Endothelial cell of hepatic sinusoid (primary cell): ENCODE measurements around the gene TGFB2.

Source experiments
- in situ Hi-C: cut with HindIII; loops from 2 replicates; pipeline ENCODE4 v1.10.0; 2017; ENCODE audit warnings: low sequenced_read_pairs

Gene TGFB2

DNA sequence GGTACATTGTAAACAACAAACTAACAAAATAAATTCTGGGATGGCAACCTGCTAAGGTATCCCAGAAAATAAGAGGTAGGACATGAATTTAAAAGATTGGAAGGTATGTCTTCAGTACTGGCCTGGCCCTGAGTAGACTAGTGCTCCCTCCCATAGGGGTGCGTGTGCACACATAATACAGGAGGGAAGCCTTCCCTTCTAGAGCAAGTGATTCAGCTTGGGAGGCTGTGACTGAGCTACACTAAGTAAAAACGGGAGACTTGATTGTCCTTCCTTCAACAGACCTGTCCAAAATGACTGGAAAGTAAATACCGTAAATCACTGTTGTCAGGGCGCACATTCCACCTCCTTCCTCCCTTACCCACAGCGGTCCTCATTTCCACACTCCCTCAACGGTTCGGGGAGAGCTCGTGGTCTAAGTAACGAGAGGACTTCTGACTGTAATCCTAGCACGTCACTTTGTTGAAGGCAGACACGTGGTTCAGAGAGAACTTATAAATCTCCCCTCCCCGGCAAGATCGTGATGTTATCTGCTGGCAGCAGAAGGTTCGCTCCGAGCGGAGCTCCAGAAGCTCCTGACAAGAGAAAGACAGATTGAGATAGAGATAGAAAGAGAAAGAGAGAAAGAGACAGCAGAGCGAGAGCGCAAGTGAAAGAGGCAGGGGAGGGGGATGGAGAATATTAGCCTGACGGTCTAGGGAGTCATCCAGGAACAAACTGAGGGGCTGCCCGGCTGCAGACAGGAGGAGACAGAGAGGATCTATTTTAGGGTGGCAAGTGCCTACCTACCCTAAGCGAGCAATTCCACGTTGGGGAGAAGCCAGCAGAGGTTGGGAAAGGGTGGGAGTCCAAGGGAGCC lies at the start of gene TGFB2:
TGFB2 (plus strand) TSS at position 523 of the 859 bp plus-strand sequence. CDS start 1,366 bp downstream, outside the sequence.
- in situ Hi-C loops: loop anchor here (25.0 kb wide), 1 partner anchor 717 kb away; no protein-coding TSS in a partner anchor

DNA sequence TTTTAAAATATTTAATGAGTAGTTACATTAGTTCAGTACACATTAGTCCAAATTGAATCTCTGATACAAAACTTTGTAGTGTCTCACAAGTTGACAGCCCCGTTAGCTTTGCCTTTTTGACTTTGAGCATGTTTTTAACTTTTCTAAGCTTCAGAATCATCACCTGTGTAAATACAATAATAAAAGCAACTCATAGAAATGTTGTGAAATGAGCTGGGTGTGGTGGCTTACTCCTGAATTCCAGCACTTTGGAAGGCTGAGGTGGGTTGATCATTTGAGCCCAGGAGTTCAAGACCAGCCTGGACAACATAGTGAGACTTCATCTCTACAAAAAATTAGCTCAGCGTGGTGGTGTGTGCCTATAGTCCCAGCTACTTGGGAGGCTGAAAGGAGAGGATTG lies 49.0 kb upstream of the TGFB2 start:
- in situ Hi-C loops: no loop called here

DNA sequence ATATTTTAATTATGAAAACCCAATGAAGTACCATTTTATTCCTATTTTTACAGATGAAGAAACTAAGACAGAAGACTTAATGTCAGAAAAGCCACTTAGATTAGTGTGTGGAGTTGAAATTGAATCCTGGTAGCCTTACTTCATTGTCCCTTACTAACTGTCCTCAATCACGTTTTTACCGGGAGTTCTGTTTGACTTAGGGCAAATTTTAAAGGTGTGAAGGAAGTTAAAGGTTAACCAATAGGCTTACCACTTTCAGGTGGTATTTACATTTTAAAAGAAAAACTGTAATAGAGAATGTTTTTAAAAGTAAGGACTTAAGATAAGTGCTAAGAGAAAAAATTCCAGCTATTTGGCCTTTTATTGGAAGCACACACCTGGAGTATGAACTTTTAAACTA lies 47.7 kb upstream of the TGFB2 start:
- in situ Hi-C loops: no loop called here

DNA sequence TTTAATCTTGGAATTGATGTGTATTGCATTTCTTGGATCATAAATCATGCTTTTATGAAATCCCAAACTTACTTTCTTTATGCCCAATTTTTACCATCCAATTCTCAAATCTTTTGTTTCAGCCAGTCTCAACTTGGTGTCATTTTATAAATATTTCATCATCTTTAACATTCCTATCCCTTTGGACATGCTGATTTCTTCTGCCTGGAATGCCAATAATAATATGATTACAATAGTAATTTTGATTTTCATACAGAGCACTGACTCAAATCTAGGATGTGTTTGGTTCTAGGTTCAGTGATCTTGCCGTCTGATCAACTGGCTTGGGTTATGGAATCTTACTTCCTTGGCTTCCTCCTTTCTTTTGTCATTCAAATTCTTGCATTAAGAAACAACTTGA lies 47.3 kb upstream of the TGFB2 start:
- in situ Hi-C loops: no loop called here

DNA sequence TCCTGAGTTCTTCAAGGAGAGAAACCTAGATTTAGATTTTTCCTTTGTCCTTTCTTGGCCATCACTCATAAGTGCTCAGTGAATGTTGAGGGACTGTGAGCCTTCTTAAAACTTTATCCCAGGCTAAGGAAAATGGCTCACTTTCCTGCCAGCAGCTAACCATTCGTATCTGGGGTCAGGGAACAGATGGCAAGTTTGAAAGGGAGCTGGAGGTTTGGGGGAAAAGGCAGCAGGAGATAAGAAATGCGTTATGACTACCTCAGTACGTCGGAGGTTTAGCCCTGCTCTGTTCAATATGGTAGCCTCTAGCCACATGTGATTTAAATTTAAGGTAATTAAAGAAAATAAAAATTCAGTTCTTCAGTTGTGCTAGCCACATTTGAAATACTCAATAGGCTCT lies 46.7 kb upstream of the TGFB2 start:
- in situ Hi-C loops: no loop called here

DNA sequence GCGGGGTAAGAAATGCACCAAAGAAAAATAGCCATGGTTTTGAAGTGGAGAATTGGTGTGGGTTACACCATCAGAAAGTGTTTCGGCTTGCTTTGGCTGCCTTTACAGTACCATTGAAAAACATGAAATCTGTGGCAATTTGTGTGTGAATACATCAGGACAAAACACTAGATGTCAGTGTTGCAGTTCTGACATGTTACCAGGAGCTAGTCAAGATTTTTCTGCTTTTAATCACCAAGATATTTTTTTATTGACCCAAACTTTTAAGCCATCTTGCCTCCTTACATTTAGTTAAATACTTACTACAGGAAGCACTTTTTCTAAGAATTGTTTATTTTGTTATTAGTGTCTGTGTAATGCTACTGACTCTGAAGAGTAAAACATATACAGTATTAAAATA lies 45.7 kb upstream of the TGFB2 start:
- in situ Hi-C loops: no loop called here

DNA sequence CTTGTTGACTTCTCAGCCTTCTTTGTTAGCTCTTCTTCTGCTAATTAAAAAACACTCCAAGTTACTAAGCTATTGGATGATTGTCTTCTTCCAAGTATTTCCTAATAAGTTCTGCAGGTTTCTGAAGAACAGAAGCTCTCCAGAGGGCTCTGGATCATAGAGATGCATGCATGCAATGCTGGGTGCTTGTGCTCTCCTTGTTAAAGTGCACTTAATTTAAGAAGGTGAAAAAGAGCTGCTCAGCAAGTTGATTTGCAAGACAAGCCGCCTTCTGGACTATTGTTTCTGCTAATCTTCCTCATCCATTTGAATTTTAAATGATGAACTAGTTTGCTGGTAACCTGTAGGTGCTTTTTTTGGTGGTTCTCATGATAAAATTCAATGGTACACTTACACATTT lies 43.9 kb upstream of the TGFB2 start:
- in situ Hi-C loops: no loop called here

DNA sequence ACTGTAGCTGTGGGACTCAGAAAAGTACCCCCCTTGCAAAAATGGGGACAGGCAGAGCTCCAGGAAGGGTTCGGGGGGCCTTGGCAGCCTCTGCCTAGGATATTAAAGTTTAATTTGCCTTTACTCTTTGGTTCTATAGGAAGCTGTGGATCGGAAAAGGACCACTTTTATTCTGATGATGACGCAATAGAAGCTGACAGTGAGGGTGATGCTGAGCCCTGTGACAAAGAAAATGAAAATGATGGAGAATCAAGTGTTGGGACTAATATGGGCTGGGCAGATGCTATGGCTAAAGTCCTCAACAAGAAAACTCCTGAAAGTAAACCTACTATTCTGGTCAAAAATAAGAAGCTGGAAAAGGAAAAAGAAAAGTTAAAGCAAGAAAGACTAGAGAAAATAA lies 43.0 kb upstream of the TGFB2 start:
- in situ Hi-C loops: no loop called here

DNA sequence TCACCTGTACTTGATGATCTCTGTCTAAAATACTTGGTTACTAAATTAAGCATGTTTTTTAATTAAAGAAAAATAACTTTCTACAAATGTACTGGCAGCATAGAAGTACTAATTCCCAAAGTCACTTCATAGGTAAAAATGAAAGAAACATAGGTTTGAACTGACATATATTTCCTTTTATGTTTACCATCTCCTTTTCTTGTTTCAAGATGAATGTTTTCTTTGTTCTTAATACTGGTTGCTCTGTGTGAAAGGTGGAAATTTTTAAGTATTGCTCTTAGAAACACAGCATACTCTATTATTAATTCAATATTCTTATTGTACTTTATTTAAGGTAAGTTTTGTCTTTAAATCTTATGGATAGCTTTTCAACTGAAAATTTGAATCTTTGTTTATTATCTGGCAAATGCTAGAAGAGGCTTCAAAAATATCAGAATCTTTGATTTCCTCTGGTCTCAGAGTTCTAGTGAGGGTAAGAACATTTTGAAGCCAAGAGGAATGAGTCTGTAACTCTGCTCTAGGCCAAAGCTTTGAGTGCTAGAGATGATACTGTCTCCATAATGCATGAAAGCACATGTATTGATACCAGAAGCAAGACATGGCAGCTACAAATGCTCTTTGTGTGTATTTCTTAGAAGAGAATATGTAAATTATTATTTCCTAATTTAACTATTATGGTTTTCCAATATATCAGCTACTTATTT lies 41.8 kb upstream of the TGFB2 start:
- in situ Hi-C loops: no loop called here

DNA sequence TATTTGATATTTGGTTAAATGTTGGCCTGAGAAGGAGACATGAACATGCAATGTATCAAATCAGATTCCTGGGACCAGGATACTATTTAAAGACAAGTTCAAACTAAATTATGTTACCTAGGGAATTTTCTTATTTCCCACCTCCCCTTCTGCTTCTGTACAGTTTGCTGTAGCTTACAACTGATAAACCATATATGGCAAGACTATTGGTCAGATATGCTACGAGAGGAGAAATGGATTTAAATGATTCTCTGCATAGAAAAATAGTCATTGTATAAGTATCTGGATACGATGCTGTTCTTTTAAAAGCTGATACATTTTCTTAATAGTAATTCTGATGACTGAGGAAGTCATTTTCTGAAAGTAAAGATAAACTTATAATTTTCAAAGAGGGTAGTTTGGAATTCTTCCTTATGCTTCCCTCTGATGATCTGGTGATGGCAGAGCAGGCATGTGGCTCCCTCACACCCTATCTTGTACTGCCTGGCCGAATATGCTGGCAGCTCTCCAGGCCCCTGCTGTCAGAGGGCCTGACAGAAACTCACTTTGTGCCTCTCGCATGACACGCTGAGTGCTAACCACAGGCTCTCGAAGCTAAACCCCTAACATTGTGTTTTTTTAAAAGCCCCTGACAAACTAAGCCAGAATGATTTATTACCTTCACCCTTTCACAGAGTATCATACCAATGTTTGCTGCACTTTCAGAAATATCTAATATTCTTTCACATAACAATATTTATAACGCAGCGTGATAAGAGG lies 40.7 kb upstream of the TGFB2 start:
- in situ Hi-C loops: no loop called here

DNA sequence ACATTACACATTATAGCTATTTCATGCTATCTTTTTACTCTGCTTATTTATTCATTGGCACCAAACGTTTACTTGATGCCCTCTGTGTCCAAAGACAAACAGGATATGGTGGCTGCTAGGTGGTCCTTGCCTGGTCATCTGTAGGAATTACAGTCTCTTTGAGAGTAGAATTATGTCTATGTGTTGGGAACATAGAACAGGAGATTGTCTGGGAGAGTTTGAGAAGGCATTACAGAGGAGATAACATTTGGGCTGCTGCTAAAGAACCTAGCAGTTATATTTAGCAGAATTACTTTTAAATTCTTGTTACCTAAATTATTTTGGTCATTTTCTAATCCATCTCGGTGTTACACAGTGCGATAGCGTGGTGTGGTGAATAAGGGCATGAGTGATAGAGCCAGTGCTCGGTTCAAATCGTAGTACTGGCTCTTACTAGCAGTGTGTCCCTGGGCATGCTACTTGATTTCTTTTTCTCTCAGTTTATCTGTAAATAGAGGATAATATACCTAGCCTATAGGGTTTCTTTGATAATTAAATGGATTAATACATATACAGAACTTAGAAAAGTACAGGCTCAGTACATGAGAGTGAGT lies 39.6 kb upstream of the TGFB2 start:
- in situ Hi-C loops: no loop called here

DNA sequence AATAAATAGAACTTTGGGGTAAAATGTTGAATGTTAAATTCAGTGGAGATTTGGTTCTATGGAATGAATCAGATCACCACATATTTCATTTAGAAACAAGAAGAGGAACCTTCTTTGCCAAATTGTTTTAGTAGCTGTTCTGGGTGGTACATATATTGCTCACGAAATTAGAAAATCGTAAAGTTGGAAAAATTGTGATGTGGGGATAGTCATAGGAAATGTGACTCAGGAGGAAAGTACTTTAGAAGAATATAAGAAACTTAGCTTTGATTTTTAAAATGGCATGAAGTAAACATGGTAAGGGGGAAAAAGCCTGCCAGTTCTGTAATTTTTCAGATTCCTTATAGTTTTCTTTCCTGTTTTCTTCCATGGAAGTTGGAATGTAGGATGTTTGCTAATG lies 32.6 kb upstream of the TGFB2 start:
- in situ Hi-C loops: no loop called here

DNA sequence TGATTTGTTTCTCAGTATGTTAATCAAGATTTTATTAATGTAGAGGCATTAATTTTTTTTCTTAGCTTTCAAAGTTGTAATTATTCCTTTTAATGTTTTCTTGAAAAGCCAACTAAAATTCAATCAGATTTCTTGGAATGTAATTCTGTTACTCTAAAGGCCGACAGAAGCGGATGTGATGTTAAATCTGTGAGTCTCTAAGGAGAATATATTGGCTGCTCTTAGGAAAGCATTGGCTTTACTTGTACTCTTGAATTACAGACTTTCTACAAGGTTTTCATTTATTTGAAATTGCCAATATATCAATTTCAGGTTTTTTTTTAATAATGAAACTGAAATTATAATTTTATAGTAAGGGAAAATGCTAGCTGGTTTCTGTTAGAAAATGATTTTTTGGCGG lies 30.8 kb upstream of the TGFB2 start:
- in situ Hi-C loops: no loop called here

DNA sequence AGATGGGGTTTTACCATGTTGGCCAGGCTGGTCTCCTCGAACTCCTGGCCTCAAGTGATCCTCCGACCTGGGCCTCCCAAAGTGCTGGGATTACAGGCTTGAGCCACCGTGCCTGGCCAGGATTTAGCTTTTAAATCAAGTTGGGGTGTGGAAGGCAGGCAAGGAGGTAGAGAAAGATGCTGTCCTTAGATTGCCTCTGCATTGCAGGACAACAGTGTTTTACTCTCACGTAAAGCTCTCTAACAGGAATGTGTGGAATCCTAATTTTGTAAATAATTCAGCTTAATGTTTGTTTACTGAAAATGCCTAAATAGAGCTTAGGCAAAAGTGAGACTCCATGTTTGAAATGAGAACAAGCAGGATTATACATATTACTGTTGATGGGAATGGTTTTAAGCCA lies 29.5 kb upstream of the TGFB2 start:
- in situ Hi-C loops: no loop called here

DNA sequence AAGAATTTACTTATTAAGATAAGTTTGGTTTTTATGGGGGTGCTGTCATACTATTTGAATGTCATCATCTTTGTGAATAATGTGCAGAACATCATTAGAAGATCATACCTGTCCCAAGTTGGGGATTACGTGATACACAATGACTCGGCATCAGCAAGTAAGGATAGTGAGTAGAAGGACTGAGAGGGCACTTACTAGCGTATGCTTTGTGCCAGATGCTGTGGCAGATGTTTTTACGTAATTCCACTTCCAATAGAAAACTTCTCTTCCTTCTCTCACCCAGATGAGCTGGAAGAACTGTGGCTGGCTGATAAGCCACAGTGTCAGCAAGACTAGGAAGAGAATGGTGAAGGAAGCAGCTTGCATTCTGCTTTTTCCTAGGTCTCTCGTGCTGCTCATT lies 28.1 kb upstream of the TGFB2 start:
- in situ Hi-C loops: no loop called here

DNA sequence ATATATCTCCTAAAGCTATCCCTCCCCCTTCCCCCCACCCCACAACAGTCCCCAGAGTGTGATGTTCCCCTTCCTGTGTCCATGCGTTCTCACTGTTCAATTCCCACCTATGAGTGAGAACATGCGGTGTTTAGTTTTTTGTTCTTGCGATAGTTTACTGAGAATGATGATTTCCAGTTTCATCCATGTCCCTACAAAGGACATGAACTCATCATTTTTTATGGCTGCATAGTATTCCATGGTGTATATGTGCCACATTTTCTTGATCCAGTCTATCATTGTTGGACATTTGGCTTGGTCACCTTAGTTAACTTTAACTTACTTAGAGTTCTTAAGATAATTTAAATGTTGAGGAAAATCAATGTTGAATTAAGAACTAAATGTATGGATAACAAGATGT lies 25.0 kb upstream of the TGFB2 start:
- in situ Hi-C loops: loop anchor here (10.0 kb wide), 1 partner anchor 955 kb away; no protein-coding TSS in a partner anchor

DNA sequence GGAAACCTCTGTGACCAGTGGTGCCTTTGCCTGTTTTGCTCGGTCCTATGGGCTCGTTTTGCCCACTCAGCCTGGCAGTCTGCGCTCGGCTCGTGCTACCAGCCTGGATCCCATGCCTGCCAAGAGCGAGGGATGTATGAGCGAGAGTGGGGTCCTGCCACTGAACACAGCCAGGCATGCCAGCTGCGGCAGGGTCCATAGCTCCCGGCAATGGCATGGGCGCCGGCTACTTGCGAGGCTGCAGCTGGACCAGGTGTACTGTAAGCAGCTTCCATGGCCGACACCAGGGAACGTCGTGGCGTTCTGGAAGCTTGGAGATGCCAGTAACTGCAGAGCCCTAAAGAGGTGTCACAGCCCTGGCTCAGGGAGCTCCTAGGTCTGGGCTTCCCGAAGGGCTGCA lies 22.4 kb upstream of the TGFB2 start:
- in situ Hi-C loops: loop anchor here (10.0 kb wide), 1 partner anchor 952 kb away; no protein-coding TSS in a partner anchor

DNA sequence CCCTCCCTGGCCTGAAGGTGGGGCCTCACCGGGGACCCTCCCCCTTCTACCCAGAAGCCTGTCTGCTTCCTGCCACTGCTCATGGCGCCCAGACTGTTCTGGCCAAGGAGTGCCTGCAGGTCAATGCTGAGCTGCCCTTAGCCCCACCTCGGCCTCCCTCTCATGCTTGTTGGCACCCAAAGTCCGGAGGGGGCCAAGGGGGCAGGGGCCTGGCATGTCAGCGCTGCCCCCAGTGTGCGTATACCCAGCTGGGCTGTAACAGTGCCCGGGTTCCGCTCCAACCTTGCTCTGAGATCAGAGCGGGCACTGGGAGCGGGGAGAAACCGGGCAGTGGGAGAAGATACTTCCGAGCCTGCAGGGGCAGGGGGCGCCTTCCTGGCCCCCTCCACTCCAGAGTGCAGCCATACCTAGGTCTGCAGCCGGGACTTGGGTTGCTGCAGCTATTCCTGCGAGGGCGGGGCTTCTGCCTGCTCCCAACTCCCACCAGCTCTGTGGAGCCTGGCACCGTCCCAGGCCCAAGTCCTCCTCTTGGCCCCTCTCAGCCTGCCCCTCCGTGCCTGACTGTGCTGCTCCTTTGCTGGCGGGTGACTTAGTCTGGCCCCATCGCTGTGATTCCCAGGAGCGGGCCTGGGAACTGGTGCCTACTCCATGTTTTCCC lies 21.4 kb upstream of the TGFB2 start:
- in situ Hi-C loops: loop anchor here (10.0 kb wide), 1 partner anchor 951 kb away; no protein-coding TSS in a partner anchor

DNA sequence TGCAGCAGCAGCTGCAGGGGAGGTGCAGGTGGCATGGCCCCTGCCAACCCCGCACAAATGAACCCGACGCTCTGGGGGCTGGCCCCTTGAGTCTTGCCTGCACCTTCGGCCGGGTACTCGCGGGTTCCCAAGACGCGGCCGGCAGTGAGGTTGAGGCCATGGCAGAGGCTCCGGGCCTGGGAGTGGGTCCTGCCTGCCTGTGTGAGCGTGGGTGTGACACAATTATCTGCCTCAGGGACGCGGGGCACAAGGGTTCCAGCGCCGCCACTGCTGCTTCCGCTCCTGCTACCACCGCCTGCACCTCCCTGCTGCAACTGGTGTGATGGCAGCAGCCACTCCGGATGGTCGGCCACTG lies 20.9 kb upstream of the TGFB2 start:
- in situ Hi-C loops: loop anchor here (10.0 kb wide), 1 partner anchor 951 kb away; no protein-coding TSS in a partner anchor

DNA sequence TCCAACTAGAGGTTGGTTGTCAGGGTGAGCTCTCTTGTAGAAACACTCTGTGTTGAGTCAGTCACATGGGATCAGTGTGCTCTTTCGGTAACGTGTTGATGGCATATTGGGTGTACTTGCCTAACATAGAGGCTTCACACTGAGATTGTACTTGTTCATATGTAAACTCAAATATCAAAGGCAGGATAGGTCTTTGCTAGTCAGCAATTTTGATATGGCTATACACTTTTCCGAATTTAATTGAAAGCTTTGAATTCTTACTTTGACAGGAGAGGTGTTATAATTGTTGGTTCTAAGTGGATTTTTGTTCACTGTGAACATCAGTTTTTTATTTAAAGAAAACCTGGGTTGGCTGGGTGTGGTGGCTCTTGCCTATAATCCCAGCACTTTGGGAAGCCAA lies 16.4 kb upstream of the TGFB2 start:
- in situ Hi-C loops: loop anchor here (10.0 to 25.0 kb wide), 2 partner anchors 734 to 946 kb away; no protein-coding TSS in a partner anchor
